ENCODE data around the gene PIMREG.

PIMREG gene

GRCh38 chr17:6461792-6462524 lies 17.7 kb downstream of the PIMREG start:
- DNase-seq (ENCODE audit: low spot score), result no peak

GRCh38 chr17:6462692-6463091 lies 18.4 kb downstream of the PIMREG start:
- no peak for DNase-seq (ENCODE audit: low spot score)

- no peak for DNase-seq (ENCODE audit: low spot score)
Measured at GRCh38 chr17:6463616-6464445, 19.6 kb downstream of the PIMREG start.

- DNase-seq (ENCODE audit: low spot score), result no peak
Measured at GRCh38 chr17:6464446-6465041, 20.3 kb downstream of the PIMREG start.

GRCh38 chr17:6465206-6466003 lies 21.1 kb downstream of the PIMREG start:
- DNase-seq (ENCODE audit: low spot score), result no peak

- no peak for DNase-seq (ENCODE audit: low spot score)
Measured at GRCh38 chr17:6467567-6467966, 23.3 kb downstream of the PIMREG start.

- peak; percentile 50 for DNase-seq (ENCODE audit: low spot score)
Measured at GRCh38 chr17:6468051-6468790, 24.0 kb downstream of the PIMREG start.

GRCh38 chr17:6470146-6470718 lies 26.0 kb downstream of the PIMREG start:
- DNase-seq (ENCODE audit: low spot score), result no peak

- DNase-seq (ENCODE audit: low spot score), result no peak
Measured at GRCh38 chr17:6470751-6471521, 26.7 kb downstream of the PIMREG start.

- DNase-seq (ENCODE audit: low spot score), result no peak
Measured at GRCh38 chr17:6471531-6472465, 27.5 kb downstream of the PIMREG start.

- DNase-seq (ENCODE audit: low spot score), result no peak
Measured at GRCh38 chr17:6472517-6472916, 28.3 kb downstream of the PIMREG start.

GRCh38 chr17:6473128-6473767 lies 29.0 kb downstream of the PIMREG start:
- peak; percentile 87 for DNase-seq (ENCODE audit: low spot score)

- DNase-seq (ENCODE audit: low spot score), result no peak
Measured at GRCh38 chr17:6474376-6474775, 30.1 kb downstream of the PIMREG start.

- DNase-seq (ENCODE audit: low spot score), result peak; percentile 71
Measured at GRCh38 chr17:6474906-6475305, 30.7 kb downstream of the PIMREG start.

GRCh38 chr17:6475411-6475810 lies 31.2 kb downstream of the PIMREG start:
- DNase-seq (ENCODE audit: low spot score), result peak; percentile 78

- no peak for DNase-seq (ENCODE audit: low spot score)
Measured at GRCh38 chr17:6476076-6476809, 32.0 kb downstream of the PIMREG start.

- no peak for DNase-seq (ENCODE audit: low spot score)
Measured at GRCh38 chr17:6476810-6477179, 32.5 kb downstream of the PIMREG start.

GRCh38 chr17:6477831-6478383 lies 33.7 kb downstream of the PIMREG start:
- DNase-seq (ENCODE audit: low spot score), result no peak

Measured in cerebellar cortex (tissue), 1 donor.